H7 (cell line): ENCODE results near the gene SUN1. TPM values are rescaled to one million over a fixed set of nuclear protein-coding genes. Genes with fewer than 3 reads are reported as not detected.

Experiments
- DNase-seq: peaks from one replicate; pipeline ENCODE4 v3.0.0; 2012
- H3K27me3 ChIP-seq: 2 replicates; pipeline ENCODE4 v1.6.0; 2011; ENCODE audit warnings: mild to moderate bottlenecking, low read length; ENCODE audit not compliant: control insufficient read depth, insufficient read depth
- H3K36me3 ChIP-seq: replicated peaks from 2 replicates; pipeline ENCODE4 v1.5.1; 2011; ENCODE audit warnings: low read length; ENCODE audit not compliant: control insufficient read depth, insufficient read depth
- H3K4me3 ChIP-seq: 2 replicates; pipeline ENCODE4 v1.5.1; 2011; ENCODE audit warnings: low read depth, mild to moderate bottlenecking, control low read depth, low read length, moderate library complexity; ENCODE audit not compliant: insufficient read depth
- total RNA-seq: library from RNA; depleted of rRNA; stranded (reverse); fragments of >200 nt; shearing (Covaris generic); gene quantifications from 2 replicates; pipeline ENCODE4 v1.2.3, GENCODE V29; 2014

SUN1 gene
- total RNA-seq, 1 experiment from 2014 or later: 60.5 TPM

DNA sequence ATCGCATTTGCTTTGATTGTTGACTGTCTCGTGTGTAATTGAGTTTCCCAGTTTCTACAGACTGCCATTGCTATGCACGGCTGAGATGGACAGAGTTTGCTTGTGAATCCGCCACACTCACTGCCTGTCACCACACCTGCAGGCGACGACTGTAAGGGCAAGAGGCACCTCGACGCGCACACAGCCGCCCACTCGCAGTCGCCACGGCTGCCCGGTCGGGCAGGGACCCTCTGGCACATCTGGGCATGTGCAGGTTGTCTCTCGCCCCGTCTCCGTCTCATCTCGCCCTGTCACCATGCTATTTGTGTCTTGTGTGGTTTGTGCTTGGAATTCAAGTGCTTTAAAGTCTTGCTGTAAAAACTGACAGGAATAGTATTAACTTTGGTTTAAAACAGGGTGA is 17.5 kb downstream of the SUN1 start:
- peaks cover 34% of the 10 kb centered on the region for H3K36me3 ChIP-seq
- no peaks in the 10 kb centered on the region for H3K27me3 ChIP-seq

DNA sequence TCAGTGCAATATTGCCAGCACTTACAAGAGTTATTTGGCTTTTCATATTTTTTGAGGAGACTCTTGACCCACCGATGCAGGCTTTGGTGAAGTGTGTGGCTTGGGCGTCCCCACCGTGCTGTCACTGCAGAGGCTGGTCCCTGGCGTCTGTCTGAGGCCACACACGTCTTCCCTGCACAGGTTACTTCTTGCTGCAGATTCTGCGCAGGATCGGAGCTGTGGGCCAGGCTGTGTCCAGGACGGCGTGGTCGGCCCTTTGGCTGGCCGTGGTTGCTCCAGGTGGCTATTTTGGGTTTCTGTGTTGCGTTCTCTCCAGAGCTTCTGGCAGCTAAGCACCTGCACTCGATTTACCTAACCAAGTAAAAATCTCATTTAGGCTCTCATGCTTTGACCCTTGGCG is 18.9 kb downstream of the SUN1 start:
- no peak for DNase-seq
- H3K4me3 ChIP-seq: no peak overlapping the region
- H3K27me3 ChIP-seq: no peaks in the 10 kb centered on the region
- peaks cover 36% of the 10 kb centered on the region for H3K36me3 ChIP-seq

More for the DNA sequence above, 17.5 kb downstream of the SUN1 start:
- no peak for DNase-seq
- no peak overlapping the region for H3K4me3 ChIP-seq

DNA sequence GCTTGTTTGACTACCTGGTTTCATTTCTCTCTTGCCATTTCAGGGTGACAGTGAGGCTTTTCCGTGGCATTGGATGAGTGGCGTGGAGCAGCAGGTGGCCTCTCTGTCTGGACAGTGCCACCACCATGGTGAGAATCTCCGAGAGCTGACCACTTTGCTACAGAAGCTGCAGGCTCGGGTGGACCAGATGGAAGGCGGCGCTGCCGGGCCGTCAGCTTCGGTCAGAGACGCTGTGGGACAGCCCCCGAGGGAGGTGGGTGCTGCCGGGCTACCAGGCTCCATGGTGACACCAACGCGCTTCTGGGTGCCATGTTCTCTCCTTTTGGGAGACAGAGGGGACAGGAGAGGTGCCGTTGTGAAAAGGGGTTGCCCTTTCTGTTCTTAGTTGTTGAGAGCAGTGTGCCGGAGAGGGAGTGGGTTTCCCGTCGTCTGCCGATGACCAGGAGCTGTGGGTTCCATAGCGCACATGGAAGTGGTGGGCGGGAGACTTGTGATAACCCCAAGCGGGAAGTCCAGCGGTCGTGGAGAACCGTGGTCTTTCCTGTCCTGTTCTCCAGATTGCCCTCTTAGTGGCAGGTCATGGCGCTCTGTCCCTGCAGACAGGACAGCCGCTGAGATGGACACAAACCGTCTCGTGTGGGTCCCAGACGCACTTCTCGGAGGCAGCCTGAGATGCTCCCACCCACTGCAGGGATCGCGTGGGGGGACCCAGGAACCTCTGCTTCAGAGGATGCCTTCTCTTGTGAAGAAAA is 21.3 kb downstream of the SUN1 start:
- no peak for DNase-seq
- no peak overlapping the region for H3K4me3 ChIP-seq
- H3K36me3 ChIP-seq: peaks cover 46% of the 10 kb centered on the region
- no peaks in the 10 kb centered on the region for H3K27me3 ChIP-seq

DNA sequence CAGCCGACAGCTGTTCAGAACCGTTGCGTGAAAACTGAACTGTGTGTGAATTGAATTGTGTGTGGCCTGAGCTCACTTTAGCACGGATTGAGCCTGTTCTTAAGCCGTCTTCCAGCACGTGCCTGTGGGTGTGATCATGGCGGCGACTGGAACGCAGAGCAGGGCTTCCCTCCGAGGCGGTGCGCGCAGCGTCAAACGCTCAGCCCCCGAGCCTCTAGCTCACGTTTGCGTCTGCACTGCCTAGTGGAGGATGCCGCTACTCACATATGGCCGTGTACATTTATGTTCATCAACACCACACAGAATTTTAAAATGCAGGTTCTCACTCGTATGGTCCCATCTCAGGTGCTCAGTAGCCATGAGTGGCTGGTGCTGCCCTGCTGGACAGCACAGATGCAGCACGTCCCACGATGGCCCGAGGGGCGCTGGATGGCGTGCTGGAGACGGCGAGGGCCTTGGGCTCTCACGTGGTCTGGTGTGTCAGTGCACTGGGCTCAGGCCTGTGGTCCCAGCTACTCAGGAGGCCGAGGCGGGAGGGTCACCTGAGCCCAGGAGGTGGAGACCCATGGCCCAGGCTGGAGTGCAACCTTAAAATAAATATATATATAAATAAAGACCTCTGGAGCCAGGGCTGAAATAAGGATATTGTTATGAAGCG is 22.0 kb downstream of the SUN1 start:
- Histone ChIP-seq H3K27me3 (no peaks in the 10 kb centered on the region), H3K4me3 (no peak overlapping the region), H3K36me3 (peaks cover 47% of the 10 kb centered on the region)
- no peak for DNase-seq

DNA sequence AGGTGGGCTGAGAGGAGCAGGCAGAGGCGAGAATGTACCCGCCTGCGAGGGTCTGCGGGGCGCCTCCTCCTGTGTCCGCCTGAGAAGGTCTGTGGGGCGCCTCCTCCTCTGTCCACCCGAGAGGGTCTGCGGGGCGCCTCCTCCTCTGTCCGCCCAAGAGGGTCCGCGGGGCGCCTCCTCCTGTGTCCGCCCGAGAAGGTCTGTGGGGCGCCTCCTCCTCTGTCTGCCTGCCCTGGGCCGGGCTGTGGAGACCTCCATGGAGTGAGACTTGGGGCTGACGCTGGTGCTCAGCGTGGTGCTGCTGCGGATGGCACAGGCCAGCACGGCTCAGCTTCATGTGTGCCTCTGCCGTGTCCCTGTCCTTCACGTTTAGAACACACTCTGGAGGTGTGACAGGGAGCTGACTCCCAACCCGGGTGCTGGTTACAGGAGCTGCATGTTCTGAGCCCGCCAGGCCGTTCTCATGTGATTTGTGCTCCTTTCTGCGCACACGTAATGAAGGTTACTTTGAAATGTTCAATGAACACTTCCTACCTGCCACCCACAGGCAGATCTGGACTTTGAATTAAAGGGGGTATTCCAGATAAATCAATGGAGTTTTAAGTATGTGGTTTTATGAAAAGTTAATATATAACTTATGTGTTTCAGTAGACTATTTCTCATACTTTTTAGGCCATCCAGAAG is 23.6 kb downstream of the SUN1 start:
- DNase-seq: no peak
- no peaks in the 10 kb centered on the region for H3K27me3 ChIP-seq
- H3K36me3 ChIP-seq: peaks cover 52% of the 10 kb centered on the region
- H3K4me3 ChIP-seq: no peak overlapping the region

DNA sequence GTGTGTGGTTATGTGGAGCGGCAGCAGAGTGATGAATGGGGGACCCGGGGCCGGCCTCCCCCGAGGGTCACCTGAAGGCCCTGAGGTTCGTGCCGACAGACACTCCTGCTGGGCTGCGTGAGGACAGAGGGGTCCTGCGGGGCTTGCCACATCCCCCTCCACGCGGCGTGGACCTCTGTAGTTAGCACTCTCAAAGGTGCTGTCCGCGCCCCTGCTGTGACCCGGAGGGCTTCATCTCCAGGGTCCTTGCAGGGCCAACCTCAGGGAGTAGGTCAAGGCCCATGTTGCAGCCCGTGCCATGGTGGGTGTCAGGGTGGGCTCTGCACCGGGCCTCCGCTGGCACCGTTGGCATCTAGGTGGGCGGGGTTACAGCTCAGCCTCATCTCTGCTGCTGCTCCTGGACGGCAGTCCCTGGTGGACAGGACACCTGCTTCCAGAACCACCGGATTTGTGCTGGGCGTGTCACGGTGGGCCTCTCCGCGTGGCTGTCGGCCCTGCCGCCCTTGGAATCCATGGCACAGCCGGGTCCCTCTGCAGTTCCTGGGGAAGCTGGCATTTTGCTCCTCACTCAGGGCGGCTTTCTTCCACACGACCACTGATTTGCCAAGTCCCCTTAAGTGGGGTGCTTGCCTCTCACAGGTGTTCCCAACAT is 24.3 kb downstream of the SUN1 start:
- no peak for DNase-seq
- Histone ChIP-seq H3K36me3 (peaks cover 54% of the 10 kb centered on the region), H3K4me3 (no peak overlapping the region), H3K27me3 (no peaks in the 10 kb centered on the region)

DNA sequence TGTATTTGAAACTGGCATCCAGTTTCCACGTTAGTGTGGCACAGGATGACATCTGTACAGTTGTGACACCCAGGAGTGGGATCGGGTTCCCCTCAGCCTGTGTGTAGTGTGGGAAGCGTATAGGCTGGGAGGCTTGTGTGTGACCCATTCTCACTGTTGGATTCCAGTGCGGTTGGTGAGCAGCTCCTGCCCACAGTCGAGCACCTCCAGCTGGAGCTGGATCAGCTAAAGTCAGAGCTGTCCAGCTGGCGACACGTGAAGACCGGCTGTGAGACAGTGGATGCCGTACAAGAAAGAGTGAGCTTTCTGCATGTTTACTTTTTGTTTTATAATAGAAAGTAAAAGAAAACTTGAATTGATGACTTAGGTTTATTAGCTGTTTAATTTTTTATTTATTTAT is 25.4 kb downstream of the SUN1 start:
- Histone ChIP-seq H3K4me3 (no peak overlapping the region), H3K27me3 (no peaks in the 10 kb centered on the region), H3K36me3 (peaks cover 51% of the 10 kb centered on the region)
- DNase-seq: no peak

DNA sequence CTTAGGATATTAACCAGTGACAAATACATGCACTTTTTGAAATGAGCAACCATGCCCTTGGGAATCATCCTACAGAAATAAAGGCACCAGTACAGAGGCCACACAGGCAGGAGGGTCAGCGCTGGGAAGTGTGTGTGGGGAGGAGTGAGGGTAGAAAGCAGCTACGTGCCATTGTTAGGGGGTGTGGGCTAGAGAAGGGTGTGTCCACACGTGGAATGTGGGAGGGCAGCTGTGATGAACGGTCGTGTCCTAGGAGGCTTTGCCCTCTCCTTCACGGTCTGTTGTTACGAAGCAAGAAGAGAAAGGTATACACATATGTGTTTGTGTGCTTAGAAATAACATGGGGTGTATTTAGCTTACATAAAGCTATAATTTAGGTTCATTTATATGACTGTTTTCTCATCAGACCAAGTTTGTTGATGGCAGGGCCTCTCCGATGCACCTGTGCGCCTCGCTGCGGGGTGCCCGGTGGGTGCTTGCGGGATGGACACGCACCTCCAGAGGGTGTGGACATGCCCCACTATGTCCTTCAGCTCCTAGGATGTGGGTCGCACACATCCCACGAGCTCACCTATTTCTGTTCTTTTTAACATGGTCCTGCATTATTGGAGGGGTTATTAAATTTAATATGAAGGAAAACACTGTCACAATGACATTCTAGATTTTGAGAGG is 27.2 kb downstream of the SUN1 start:
- Histone ChIP-seq H3K36me3 (peaks cover 42% of the 10 kb centered on the region), H3K4me3 (no peak overlapping the region), H3K27me3 (no peaks in the 10 kb centered on the region)
- DNase-seq: no peak

DNA sequence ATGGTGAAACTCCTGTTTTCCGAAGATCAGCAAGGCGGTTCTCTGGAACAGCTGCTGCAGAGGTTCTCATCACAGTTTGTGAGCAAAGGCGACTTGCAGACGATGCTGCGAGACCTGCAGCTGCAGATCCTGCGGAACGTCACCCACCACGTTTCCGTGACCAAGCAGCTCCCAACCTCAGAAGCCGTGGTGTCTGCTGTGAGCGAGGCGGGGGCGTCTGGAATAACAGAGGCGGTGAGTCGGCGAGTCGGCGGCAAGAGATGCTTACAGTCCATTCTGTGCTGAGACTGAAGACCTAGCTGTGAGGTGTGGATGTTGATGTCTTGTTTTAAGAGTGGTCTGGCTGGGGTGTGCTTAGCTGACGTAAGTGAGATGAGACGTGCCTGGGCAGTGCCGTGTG is 27.9 kb downstream of the SUN1 start:
- H3K36me3 ChIP-seq: peaks cover 42% of the 10 kb centered on the region
- DNase-seq: no peak
- H3K4me3 ChIP-seq: no peak overlapping the region
- H3K27me3 ChIP-seq: no peaks in the 10 kb centered on the region

DNA sequence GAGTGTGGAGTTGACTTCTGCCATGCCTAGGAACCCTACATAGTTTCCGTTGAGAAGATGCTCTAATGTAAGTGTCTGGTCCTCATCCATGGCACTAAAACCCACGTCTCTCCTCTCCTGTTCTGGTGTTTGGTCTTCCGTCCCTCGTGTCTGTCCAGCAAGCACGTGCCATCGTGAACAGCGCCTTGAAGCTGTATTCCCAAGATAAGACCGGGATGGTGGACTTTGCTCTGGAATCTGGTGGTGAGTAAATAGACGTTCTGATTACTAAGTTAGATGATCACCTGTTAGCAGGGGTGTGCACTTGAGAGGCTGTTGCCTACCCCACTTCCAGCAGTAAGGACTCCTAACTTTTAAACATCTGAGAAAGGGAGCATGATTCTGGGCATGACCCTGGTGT is 28.9 kb downstream of the SUN1 start:
- DNase-seq: no peak
- H3K27me3 ChIP-seq: no peaks in the 10 kb centered on the region
- H3K36me3 ChIP-seq: peaks cover 48% of the 10 kb centered on the region
- no peak overlapping the region for H3K4me3 ChIP-seq

DNA sequence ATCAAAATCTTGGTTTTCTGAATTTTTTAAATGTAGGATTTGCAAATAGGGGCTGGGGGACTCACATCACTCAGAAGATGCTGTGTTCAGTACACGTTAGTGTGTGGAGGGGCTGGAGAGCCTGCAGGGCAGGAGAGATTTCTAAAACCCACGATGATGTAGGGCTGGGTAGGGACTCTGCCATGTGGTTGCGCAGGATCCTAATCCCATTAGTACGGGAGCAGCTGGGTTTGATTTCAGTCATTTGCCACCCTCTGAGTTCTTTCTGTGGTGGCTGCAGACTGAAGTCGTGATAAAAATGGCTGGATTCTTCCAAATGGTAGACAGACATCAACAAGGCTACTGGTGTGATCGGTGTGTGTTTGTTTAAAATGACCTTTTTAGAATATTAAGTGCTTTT is 29.9 kb downstream of the SUN1 start:
- no peak overlapping the region for H3K4me3 ChIP-seq
- H3K27me3 ChIP-seq: no peaks in the 10 kb centered on the region
- no peak for DNase-seq
- H3K36me3 ChIP-seq: peaks cover 47% of the 10 kb centered on the region

DNA sequence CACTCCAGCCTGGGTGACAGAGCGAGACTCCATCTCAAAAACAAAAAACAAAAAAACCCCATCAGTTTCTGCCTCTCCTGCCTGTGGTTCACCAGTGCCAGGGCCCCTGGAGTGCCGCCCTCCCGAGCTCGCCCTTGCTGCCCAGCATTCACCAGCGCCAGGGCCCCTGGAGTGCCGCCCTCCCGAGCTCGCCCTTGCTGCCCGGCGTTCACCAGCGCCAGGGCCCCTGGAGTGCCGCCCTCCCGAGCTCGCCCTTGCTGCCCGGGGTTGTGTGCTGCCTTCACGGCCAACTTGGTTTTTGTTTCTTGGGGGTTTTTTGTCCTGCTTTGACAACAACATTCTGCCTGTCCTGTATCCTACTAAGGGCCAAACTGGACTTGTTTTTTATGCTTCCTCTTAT is 30.8 kb downstream of the SUN1 start:
- DNase-seq: no peak
- Histone ChIP-seq H3K27me3 (no peaks in the 10 kb centered on the region), H3K4me3 (no peak overlapping the region), H3K36me3 (peaks cover 50% of the 10 kb centered on the region)

DNA sequence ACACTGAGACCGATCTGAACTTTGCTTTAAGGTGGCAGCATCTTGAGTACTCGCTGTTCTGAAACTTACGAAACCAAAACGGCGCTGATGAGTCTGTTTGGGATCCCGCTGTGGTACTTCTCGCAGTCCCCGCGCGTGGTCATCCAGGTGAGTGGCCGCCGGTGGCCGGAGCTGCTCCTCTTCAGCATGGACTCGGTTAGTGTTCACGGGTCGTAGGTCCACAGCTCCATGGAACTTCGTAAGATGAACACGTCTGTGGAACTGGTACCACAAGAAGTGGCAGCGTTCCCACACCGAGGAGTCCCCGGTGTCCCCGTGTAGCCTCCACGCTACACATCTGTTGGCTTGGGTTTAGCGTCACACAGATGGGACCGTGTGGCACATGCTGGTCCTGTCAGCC is 33.6 kb downstream of the SUN1 start:
- H3K27me3 ChIP-seq: no peaks in the 10 kb centered on the region
- no peak for DNase-seq
- H3K4me3 ChIP-seq: no peak overlapping the region
- H3K36me3 ChIP-seq: peaks cover 41% of the 10 kb centered on the region

DNA sequence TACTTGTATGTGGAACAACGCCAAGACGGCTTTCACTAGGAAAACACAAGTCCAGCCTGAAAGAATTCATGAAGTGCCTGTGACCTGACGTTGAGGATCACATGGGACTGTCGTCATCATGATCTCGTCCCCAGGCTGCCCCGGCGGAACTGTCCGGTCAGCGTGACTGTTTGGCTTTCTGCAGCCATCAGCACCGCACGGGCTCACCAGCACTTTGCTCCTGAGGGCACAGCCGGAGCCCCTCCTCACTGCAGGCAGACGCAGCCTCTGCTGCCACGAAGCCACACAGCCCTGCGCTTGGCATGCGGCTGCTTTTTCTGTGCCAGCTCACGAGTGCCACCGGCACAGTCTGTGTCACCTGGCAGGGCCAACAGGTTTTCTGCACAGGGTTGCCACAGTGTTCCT is 34.7 kb downstream of the SUN1 start:
- Histone ChIP-seq H3K4me3 (no peak overlapping the region), H3K27me3 (no peaks in the 10 kb centered on the region), H3K36me3 (peaks cover 33% of the 10 kb centered on the region)
- DNase-seq: no peak
